Measurements from ENCODE around the gene BMP2K.

BMP2K gene

GRCh38 chr4:78806943-78807460 is 30.9 kb downstream of the BMP2K start:
- Histone ChIP-seq H3K36me3 (no peaks in the 10 kb centered on the region), H3K27me3 (no peaks in the 10 kb centered on the region), H3K4me1 (peaks cover 0 to 12% (median 0%) of the 10 kb centered on the region in 4 donors), H3K27ac (no peak overlapping the region), H3K9me3 (peaks cover 0 to 11% (median 5%) of the 10 kb centered on the region in 3 donors), H3K4me3 (no peak overlapping the region)
- no peak for DNase-seq
- intact Hi-C loops (cut with DNase I; ENCODE audit: low total_unique reads) = no loop called here
- no peak for TF ChIP-seq CTCF (IDR thresholded peaks at IDR 0.05)

- Histone ChIP-seq H3K27ac (no peak overlapping the region), H3K36me3 (no peaks in the 10 kb centered on the region), H3K27me3 (no peaks in the 10 kb centered on the region), H3K9me3 (peaks cover 0 to 11% (median 5%) of the 10 kb centered on the region in 3 donors), H3K4me1 (peaks cover 0 to 12% (median 0%) of the 10 kb centered on the region in 4 donors), H3K4me3 (no peak overlapping the region)
- no peak for TF ChIP-seq CTCF (IDR thresholded peaks at IDR 0.05)
- intact Hi-C loops (cut with DNase I; ENCODE audit: low total_unique reads) = no loop called here
- no peak for DNase-seq
Measured at GRCh38 chr4:78809295-78809694, 33.1 kb downstream of the BMP2K start.

- no peaks in the 10 kb centered on the region for H3K36me3 ChIP-seq
- no peak overlapping the region for H3K4me3 ChIP-seq
- H3K4me1 ChIP-seq = peaks cover 0 to 12% (median 0%) of the 10 kb centered on the region in 4 donors
- DNase-seq = no peak
- H3K27me3 ChIP-seq = no peaks in the 10 kb centered on the region
- H3K9me3 ChIP-seq = peaks cover 0 to 11% (median 5%) of the 10 kb centered on the region in 3 donors
- H3K27ac ChIP-seq = no peak overlapping the region
- no peak for TF ChIP-seq CTCF (IDR thresholded peaks at IDR 0.05)
- intact Hi-C loops (cut with DNase I; ENCODE audit: low total_unique reads) = no loop called here
Measured at GRCh38 chr4:78809928-78810835, 34.0 kb downstream of the BMP2K start.

- no peak for DNase-seq
- H3K4me1 ChIP-seq = peaks cover 0 to 12% (median 0%) of the 10 kb centered on the region in 4 donors
- no peak overlapping the region for H3K4me3 ChIP-seq
- H3K27ac ChIP-seq = no peak overlapping the region
- intact Hi-C loops (cut with DNase I; ENCODE audit: low total_unique reads) = no loop called here
- H3K9me3 ChIP-seq = peaks cover 0 to 11% (median 5%) of the 10 kb centered on the region in 3 donors
- TF ChIP-seq CTCF (IDR thresholded peaks at IDR 0.05) = no peak
- H3K36me3 ChIP-seq = no peaks in the 10 kb centered on the region
- H3K27me3 ChIP-seq = no peaks in the 10 kb centered on the region
Measured at GRCh38 chr4:78811034-78811433, 34.9 kb downstream of the BMP2K start.

GRCh38 chr4:78818530-78819079 is 42.5 kb downstream of the BMP2K start:
- Histone ChIP-seq H3K27me3 (no peaks in the 10 kb centered on the region), H3K9me3 (no peaks in the 10 kb centered on the region), H3K36me3 (no peaks in the 10 kb centered on the region), H3K4me1 (no peaks in the 10 kb centered on the region), H3K27ac (no peak overlapping the region), H3K4me3 (no peak overlapping the region)
- DNase-seq = no peak
- intact Hi-C loops (cut with DNase I; ENCODE audit: low total_unique reads) = no loop called here
- no peak for TF ChIP-seq CTCF (IDR thresholded peaks at IDR 0.05)

All from tibial artery (tissue), 4 donors.